ENCODE measurements around the gene ANKRD13A. TPM values are rescaled to one million over a fixed set of nuclear protein-coding genes. Genes with fewer than 3 reads are reported as not detected.

ANKRD13A gene
- total RNA-seq, 1 experiment from 2014 or later = 118 TPM

DNA sequence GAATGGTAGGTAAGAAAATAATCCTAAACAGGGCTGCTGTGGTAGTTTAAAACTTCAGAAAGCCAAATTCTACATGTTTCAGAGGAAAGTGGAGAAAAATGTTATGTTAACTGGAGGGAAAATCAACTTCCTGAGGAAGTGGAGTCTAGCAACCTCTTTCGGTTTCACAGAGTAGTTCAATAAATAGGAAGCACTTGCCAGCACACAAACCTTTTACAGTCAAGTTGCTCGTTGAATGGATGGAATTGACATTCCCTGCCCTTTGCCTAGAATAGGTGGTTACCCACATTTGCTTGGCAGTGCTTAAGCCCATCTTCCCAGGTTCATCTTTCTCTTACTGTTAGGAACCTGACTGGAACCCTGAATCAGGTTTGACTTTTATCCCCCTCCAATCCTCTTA lies 15.9 kb downstream of the ANKRD13A start:
- Histone ChIP-seq H3K9me3 (ENCODE audit: low read length) (no peaks in the 10 kb centered on the region), H3K27me3 (ENCODE audit: low read length) (no peaks in the 10 kb centered on the region), H2AFZ (ENCODE audit: low read length) (no peak overlapping the region), H3K27ac (ENCODE audit: low read length) (no peak overlapping the region), H4K20me1 (ENCODE audit: low read length) (no peaks in the 10 kb centered on the region), H3K4me3 (ENCODE audit: low read length) (no peak overlapping the region), H3K9ac (ENCODE audit: low read length) (no peak overlapping the region), H3K36me3 (ENCODE audit: low read depth, low read length) (peaks cover 44% of the 10 kb centered on the region), H3K79me2 (ENCODE audit: low read length) (peaks cover 22% of the 10 kb centered on the region), H3K9me2 (replicated peaks; ENCODE audit: low read length) (no peaks in the 10 kb centered on the region), H3F3A (ENCODE audit: low read length, unreplicated experiment) (no peaks in the 10 kb centered on the region), H3K4me1 (ENCODE audit: insufficient read depth, low read length) (no peaks in the 10 kb centered on the region), H3K4me2 (ENCODE audit: low read length) (no peak overlapping the region)
- no TSS peak for BruUV-seq (replicated peaks)
- TF ChIP-seq EZH2 (IDR thresholded peaks at IDR 0.05; ENCODE audit: low read length, unreplicated experiment) (no peak), EZH2phosphoT487 (IDR thresholded peaks at IDR 0.05; ENCODE audit: borderline replicate concordance, low read length) (no peak)
- TF ChIP-seq, protein P1, sequence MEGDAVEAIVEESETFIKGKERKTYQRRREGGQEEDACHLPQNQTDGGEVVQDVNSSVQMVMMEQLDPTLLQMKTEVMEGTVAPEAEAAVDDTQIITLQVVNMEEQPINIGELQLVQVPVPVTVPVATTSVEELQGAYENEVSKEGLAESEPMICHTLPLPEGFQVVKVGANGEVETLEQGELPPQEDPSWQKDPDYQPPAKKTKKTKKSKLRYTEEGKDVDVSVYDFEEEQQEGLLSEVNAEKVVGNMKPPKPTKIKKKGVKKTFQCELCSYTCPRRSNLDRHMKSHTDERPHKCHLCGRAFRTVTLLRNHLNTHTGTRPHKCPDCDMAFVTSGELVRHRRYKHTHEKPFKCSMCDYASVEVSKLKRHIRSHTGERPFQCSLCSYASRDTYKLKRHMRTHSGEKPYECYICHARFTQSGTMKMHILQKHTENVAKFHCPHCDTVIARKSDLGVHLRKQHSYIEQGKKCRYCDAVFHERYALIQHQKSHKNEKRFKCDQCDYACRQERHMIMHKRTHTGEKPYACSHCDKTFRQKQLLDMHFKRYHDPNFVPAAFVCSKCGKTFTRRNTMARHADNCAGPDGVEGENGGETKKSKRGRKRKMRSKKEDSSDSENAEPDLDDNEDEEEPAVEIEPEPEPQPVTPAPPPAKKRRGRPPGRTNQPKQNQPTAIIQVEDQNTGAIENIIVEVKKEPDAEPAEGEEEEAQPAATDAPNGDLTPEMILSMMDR (conservative IDR thresholded peaks at IDR 0.05; ENCODE audit: low read depth, low read length) = no peak
- DNase-seq = no peak
- POLR2A ChIA-PET (ENCODE audit: unreplicated experiment) = no interaction called here
- intact Hi-C loops (cut with micrococcal nuclease) = no loop called here
- no peak for ATAC-seq
- CTCF ChIA-PET = interaction anchor here (0.6 kb wide), 1 partner anchor 9 kb away, joined by 3 read pairs; no protein-coding TSS in a partner anchor

DNA sequence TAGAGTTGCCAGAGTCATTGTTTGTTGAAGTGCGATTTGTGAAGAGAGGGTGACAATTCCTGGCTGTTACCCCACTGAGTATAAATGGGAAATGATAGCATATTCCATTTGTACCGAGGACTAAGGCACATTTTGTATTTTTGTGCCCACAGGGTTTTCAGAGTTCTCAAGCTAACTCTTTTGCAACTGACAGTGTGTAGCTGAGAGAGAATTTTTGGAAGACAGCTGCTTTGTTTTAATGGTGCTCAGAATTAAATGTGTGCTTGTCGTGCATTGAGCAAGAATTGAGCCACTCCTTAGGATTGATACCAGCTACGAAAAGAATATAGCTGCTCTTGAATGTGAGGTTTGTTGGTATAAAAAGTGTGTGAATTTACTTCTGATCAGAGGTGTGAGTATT lies 21.7 kb downstream of the ANKRD13A start:
- H2AFZ ChIP-seq (ENCODE audit: low read length) = no peak overlapping the region
- TF ChIP-seq, protein P1 (conservative IDR thresholded peaks at IDR 0.05; ENCODE audit: low read depth, low read length) = no peak
- no peak for TF ChIP-seq EZH2phosphoT487 (IDR thresholded peaks at IDR 0.05; ENCODE audit: borderline replicate concordance, low read length)
- no peak for TF ChIP-seq EZH2 (IDR thresholded peaks at IDR 0.05; ENCODE audit: low read length, unreplicated experiment)
- H3K9me2 ChIP-seq (replicated peaks; ENCODE audit: low read length) = no peaks in the 10 kb centered on the region
- peaks cover 59% of the 10 kb centered on the region for H3K36me3 ChIP-seq (ENCODE audit: low read depth, low read length)
- no peak overlapping the region for H3K27ac ChIP-seq (ENCODE audit: low read length)
- DNase-seq (no peak), ATAC-seq (no peak)
- H4K20me1 ChIP-seq (ENCODE audit: low read length) = no peaks in the 10 kb centered on the region
- H3K4me1 ChIP-seq (ENCODE audit: insufficient read depth, low read length) = peaks cover 21% of the 10 kb centered on the region
- ChIA-PET CTCF (no interaction called here), POLR2A (ENCODE audit: unreplicated experiment) (no interaction called here)
- intact Hi-C loops (cut with micrococcal nuclease) = no loop called here
- no peak overlapping the region for H3K9ac ChIP-seq (ENCODE audit: low read length)
- H3K79me2 ChIP-seq (ENCODE audit: low read length) = no peaks in the 10 kb centered on the region
- no peaks in the 10 kb centered on the region for H3K9me3 ChIP-seq (ENCODE audit: low read length)
- no TSS peak for BruUV-seq (replicated peaks)
- H3F3A ChIP-seq (ENCODE audit: low read length, unreplicated experiment) = no peaks in the 10 kb centered on the region
- no peaks in the 10 kb centered on the region for H3K27me3 ChIP-seq (ENCODE audit: low read length)
- no peak overlapping the region for H3K4me2 ChIP-seq (ENCODE audit: low read length)
- no peak overlapping the region for H3K4me3 ChIP-seq (ENCODE audit: low read length)

DNA sequence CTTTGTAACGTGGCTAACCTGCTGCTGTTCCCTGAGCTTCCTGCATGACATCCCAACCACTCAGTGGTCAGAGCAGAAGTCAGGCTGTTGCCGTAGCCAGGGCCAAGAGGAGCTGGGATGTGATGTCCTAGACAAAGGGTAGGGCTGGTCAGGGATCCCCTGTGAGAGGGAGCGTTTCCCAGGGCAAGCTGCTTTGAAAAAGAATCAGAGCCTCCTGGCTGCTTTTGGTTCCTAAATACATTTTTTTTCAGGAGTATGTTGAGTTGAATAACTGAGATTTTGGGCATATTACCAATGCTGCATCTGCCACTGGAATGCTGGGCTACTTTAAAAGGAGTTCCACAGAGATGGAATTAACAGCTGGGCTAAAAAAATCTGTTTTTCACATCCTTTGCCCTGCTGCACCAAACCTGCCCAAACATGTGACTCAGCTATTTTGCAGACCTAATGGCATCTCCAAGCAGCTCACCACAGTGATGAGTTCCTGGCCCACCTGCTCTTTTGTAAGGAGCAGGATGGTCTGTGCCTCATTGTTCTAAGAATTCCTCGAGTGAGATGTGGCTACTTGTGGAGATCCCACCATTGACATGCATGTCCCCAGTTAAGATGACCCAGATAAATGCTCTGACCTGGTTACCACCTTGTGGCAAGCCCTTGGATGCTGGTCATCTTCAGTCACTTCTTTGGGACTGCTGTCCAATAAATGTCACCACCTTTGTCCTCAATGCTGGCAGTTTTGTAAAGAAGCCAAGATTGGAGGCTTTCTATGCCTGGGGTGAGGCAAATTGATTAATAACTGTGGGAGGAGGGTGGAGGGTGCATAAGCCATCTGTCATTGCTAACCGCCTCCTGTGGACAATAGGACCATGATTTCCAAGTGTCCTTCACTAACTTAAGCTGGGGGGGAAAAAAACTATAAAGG lies 24.1 kb downstream of the ANKRD13A start:
- peaks cover 64% of the 10 kb centered on the region for H3K36me3 ChIP-seq (ENCODE audit: low read depth, low read length)
- ChIA-PET CTCF (interaction anchor here (0.7 kb wide), 1 partner anchor 18 kb away, joined by 3 read pairs; no protein-coding TSS in a partner anchor), POLR2A (ENCODE audit: unreplicated experiment) (interaction anchor here (0.6 kb wide), 1 partner anchor 16 kb away, joined by 3 read pairs; no protein-coding TSS in a partner anchor)
- ATAC-seq (no peak), DNase-seq (no peak)
- no peak overlapping the region for H3K4me2 ChIP-seq (ENCODE audit: low read length)
- H3F3A ChIP-seq (ENCODE audit: low read length, unreplicated experiment) = no peaks in the 10 kb centered on the region
- no peaks in the 10 kb centered on the region for H4K20me1 ChIP-seq (ENCODE audit: low read length)
- H3K9me3 ChIP-seq (ENCODE audit: low read length) = no peaks in the 10 kb centered on the region
- H3K4me1 ChIP-seq (ENCODE audit: insufficient read depth, low read length) = peaks cover 21% of the 10 kb centered on the region
- H3K79me2 ChIP-seq (ENCODE audit: low read length) = no peaks in the 10 kb centered on the region
- no peaks in the 10 kb centered on the region for H3K9me2 ChIP-seq (replicated peaks; ENCODE audit: low read length)
- no peak overlapping the region for H3K27ac ChIP-seq (ENCODE audit: low read length)
- H3K9ac ChIP-seq (ENCODE audit: low read length) = no peak overlapping the region
- BruUV-seq (replicated peaks) = no TSS peak
- H2AFZ ChIP-seq (ENCODE audit: low read length) = no peak overlapping the region
- intact Hi-C loops (cut with micrococcal nuclease) = no loop called here
- TF ChIP-seq EZH2 (IDR thresholded peaks at IDR 0.05; ENCODE audit: low read length, unreplicated experiment) (no peak), EZH2phosphoT487 (IDR thresholded peaks at IDR 0.05; ENCODE audit: borderline replicate concordance, low read length) (no peak)
- TF ChIP-seq, protein P1 (conservative IDR thresholded peaks at IDR 0.05; ENCODE audit: low read depth, low read length) = no peak
- H3K27me3 ChIP-seq (ENCODE audit: low read length) = no peaks in the 10 kb centered on the region
- H3K4me3 ChIP-seq (ENCODE audit: low read length) = no peak overlapping the region
